SK-N-SH (cell line): ENCODE results near the gene CYBRD1. TPM values are rescaled to one million over a fixed set of nuclear protein-coding genes. Genes with fewer than 3 reads are reported as not detected.

Experiments used
- CTCF ChIA-PET: fragments of 300-600, 350-600 bp; formaldehyde crosslinking; extraction: SDS; loops from one replicate; lab custom pipeline; 2021; lab: Yijun Ruan, JAX
- POLR2A ChIA-PET: fragments of 350-600 bp; sonication (Branson Sonifier 250); formaldehyde crosslinking; extraction: SDS; loops from one replicate; lab custom pipeline; 2020; ENCODE audit warnings: antibody characterized with exemption, inconsistent platforms; lab: Yijun Ruan, JAX
- DNase-seq: peaks from one replicate; pipeline ENCODE4 v3.0.0; 2012
- H2AFZ ChIP-seq: fragments of 200-600 bp; sonication (generic); 2 replicates; pipeline ENCODE4 v1.8.1; 2016; ENCODE audit warnings: antibody characterized with exemption, mild to moderate bottlenecking, low read depth
- H3F3A ChIP-seq: fragments of 200-600 bp; sonication (generic); replicated peaks from 2 replicates; pipeline ENCODE3; 2016; ENCODE audit warnings: antibody characterized with exemption, mild to moderate bottlenecking; ENCODE audit not compliant: insufficient read depth
- H3K27ac ChIP-seq, 2 experiments: fragments of 200-500 bp in 1 of 2; fragments of 200-600 bp in 1 of 2; sonication (Bioruptor generic) in 1 of 2; sonication (generic), shearing (Covaris generic) in 1 of 2; 2 replicates each; pipeline versions ENCODE4 v1.5.1 to v1.6.1; 2014 to 2016; ENCODE audit warnings: low read depth in 2 of 2, inconsistent platforms in 1 of 2, low read length in 1 of 2, mild to moderate bottlenecking in 1 of 2, mixed read lengths in 1 of 2
- H3K27me3 ChIP-seq: fragments of 200-600 bp; sonication (generic), shearing (Covaris generic); 2 replicates; pipeline ENCODE4 v1.6.1; 2016; ENCODE audit warnings: mixed run types; ENCODE audit not compliant: insufficient read depth
- H3K36me3 ChIP-seq, 2 experiments: fragments of 200-500 bp in 1 of 2; fragments of 200-600 bp in 1 of 2; sonication (Bioruptor generic) in 1 of 2; sonication (generic) in 1 of 2; replicated peaks in 1 of 2; 2 replicates each; pipeline versions ENCODE3 to v1.5.1; 2014 to 2016; ENCODE audit warnings: low read length in 1 of 2, mild to moderate bottlenecking in 1 of 2; ENCODE audit not compliant: insufficient read depth in 2 of 2, control insufficient read depth in 1 of 2
- H3K4me1 ChIP-seq, 2 experiments: fragments of 200-500 bp in 1 of 2; fragments of 200-600 bp in 1 of 2; sonication (Bioruptor generic) in 1 of 2; sonication (generic), shearing (Covaris generic) in 1 of 2; 2 replicates each; pipeline versions ENCODE4 v1.5.1 to v1.6.1; 2014 to 2016; ENCODE audit warnings: low read depth in 1 of 2, low read length in 1 of 2, mixed run types in 1 of 2; ENCODE audit not compliant: insufficient read depth in 2 of 2, control insufficient read depth in 1 of 2
- H3K4me2 ChIP-seq: fragments of 200-600 bp; sonication (generic), shearing (Covaris generic); 2 replicates; pipeline ENCODE4 v1.6.1; 2017; ENCODE audit warnings: mixed run types
- H3K4me3 ChIP-seq, 2 experiments: fragments of 200-500 bp in 1 of 2; fragments of 200-600 bp in 1 of 2; sonication (Bioruptor generic) in 1 of 2; sonication (generic), shearing (Covaris generic) in 1 of 2; 2 replicates each; pipeline versions ENCODE4 v1.5.1 to v1.8.1; 2014 to 2016; ENCODE audit warnings: low read depth in 2 of 2, inconsistent platforms in 1 of 2, low read length in 1 of 2, mild to moderate bottlenecking in 1 of 2, mixed read lengths in 1 of 2, moderate library complexity in 1 of 2
- H3K79me2 ChIP-seq: fragments of 200-600 bp; sonication (generic); 2 replicates; pipeline ENCODE4 v1.8.1; 2017; ENCODE audit warnings: mild to moderate bottlenecking; ENCODE audit not compliant: insufficient read depth
- H3K9ac ChIP-seq: fragments of 200-600 bp; sonication (generic); 2 replicates; pipeline ENCODE4 v1.6.1; 2017; ENCODE audit warnings: mixed run types
- H3K9me2 ChIP-seq: fragments of 200-600 bp; sonication (generic); 2 replicates; pipeline ENCODE4 v1.6.1; 2017; ENCODE audit warnings: mixed run types
- H3K9me3 ChIP-seq: fragments of 200-600 bp; sonication (generic); 2 replicates; pipeline ENCODE4 v1.6.1; 2017; ENCODE audit warnings: mixed run types, mild to moderate bottlenecking, moderate library complexity
- H4K20me1 ChIP-seq: fragments of 200-600 bp; sonication (generic); 2 replicates; pipeline ENCODE4 v1.6.1; 2017; ENCODE audit warnings: mild to moderate bottlenecking, mixed run types; ENCODE audit not compliant: insufficient read depth
- CHD2 ChIP-seq: fragments of 150-350 bp; IDR thresholded peaks from 2 replicates; pipeline ENCODE4 v1.6.1; 2018; ENCODE audit warnings: low read length; ENCODE audit not compliant: partially characterized antibody
- EP300 ChIP-seq, 2 experiments: IDR thresholded peaks; 2 replicates each; pipeline versions ENCODE4 v1.4.0 to v1.6.1; 2012; ENCODE audit warnings: borderline replicate concordance in 1 of 2, low read depth in 1 of 2, low read length in 1 of 2
- JUND ChIP-seq: IDR thresholded peaks from 2 replicates; pipeline ENCODE4 v1.4.0; 2012
- MAX ChIP-seq: IDR thresholded peaks from 2 replicates; pipeline ENCODE4 v1.4.0; 2012; ENCODE audit warnings: low read depth
- MEF2A ChIP-seq: IDR thresholded peaks from 2 replicates; pipeline ENCODE4 v1.4.0; 2012; ENCODE audit warnings: low read depth, borderline replicate concordance
- MXI1 ChIP-seq: IDR thresholded peaks from 2 replicates; pipeline ENCODE4 v1.6.1; 2012; ENCODE audit warnings: mild to moderate bottlenecking, low read depth, low read length, improper control_type of control experiment
- POLR2AphosphoS5 ChIP-seq: IDR thresholded peaks from 2 replicates; pipeline ENCODE4 v1.6.1; 2012; ENCODE audit warnings: low read depth, low read length
- RAD21 ChIP-seq: IDR thresholded peaks from 2 replicates; pipeline ENCODE4 v1.6.1; 2012; ENCODE audit warnings: mild to moderate bottlenecking, low read length
- RCOR1 ChIP-seq: fragments of 150-350 bp; IDR thresholded peaks from 2 replicates; pipeline ENCODE4 v1.6.1; 2017; ENCODE audit warnings: antibody characterized with exemption, low read length
- RFX5 ChIP-seq: IDR thresholded peaks from 2 replicates; pipeline ENCODE4 v1.6.1; 2012; ENCODE audit warnings: mild to moderate bottlenecking, improper control_type of control experiment, low read length
- RXRA ChIP-seq: IDR thresholded peaks from 2 replicates; pipeline ENCODE4 v1.4.0; 2012; ENCODE audit warnings: low read depth, mild to moderate bottlenecking, borderline replicate concordance
- SIN3A ChIP-seq: IDR thresholded peaks from 2 replicates; pipeline ENCODE4 v1.6.1; 2012; ENCODE audit warnings: low read depth, mild to moderate bottlenecking, low read length, moderate library complexity, borderline replicate concordance
- SMC3 ChIP-seq: IDR thresholded peaks from 2 replicates; pipeline ENCODE4 v1.6.1; 2012; ENCODE audit warnings: low read depth, low read length, improper control_type of control experiment
- TAF1 ChIP-seq: IDR thresholded peaks from 2 replicates; pipeline ENCODE4 v1.6.1; 2012; ENCODE audit warnings: low read depth, mild to moderate bottlenecking, low read length, moderate library complexity, borderline replicate concordance
- TCF12 ChIP-seq: IDR thresholded peaks from 2 replicates; pipeline ENCODE4 v1.4.0; 2012
- TEAD4 ChIP-seq: IDR thresholded peaks from 2 replicates; pipeline ENCODE4 v1.4.0; 2012; ENCODE audit warnings: mild to moderate bottlenecking, borderline replicate concordance; ENCODE audit not compliant: insufficient read depth
- WGBS: methylation state at CpG from one replicate; pipeline ENCODE4 v1.1.6; 2017; ENCODE audit warnings: low lambda C conversion rate; 5-methylcytosine and 5-hydroxymethylcytosine counted together
- polyA plus RNA-seq, 3 experiments: library from polyadenylated mRNA; depleted of rRNA; stranded (reverse); fragments of >200 nt; gene quantifications; 2 replicates each; pipeline ENCODE4 v1.2.3, GENCODE V29; 2012
- TF ChIP-seq, protein P1 (sequence below): fragments of 150-350 bp; IDR thresholded peaks from 2 replicates; pipeline ENCODE4 v1.6.1; 2016; ENCODE audit warnings: mild to moderate bottlenecking, low read depth, low read length
- TF ChIP-seq, protein P2 (sequence below): fragments of 150-350 bp; IDR thresholded peaks from 2 replicates; pipeline ENCODE4 v1.6.1; 2017; ENCODE audit warnings: antibody characterized with exemption, low read length, low read depth, borderline replicate concordance
- TF ChIP-seq, protein P3 (sequence below): IDR thresholded peaks from 2 replicates; pipeline ENCODE4 v1.4.0; 2012; ENCODE audit warnings: low read depth, borderline replicate concordance

The CYBRD1 gene
- polyA plus RNA-seq, 1 of the 3 experiments (the other 2 are of a cell fraction) = 21.1 TPM

DNA sequence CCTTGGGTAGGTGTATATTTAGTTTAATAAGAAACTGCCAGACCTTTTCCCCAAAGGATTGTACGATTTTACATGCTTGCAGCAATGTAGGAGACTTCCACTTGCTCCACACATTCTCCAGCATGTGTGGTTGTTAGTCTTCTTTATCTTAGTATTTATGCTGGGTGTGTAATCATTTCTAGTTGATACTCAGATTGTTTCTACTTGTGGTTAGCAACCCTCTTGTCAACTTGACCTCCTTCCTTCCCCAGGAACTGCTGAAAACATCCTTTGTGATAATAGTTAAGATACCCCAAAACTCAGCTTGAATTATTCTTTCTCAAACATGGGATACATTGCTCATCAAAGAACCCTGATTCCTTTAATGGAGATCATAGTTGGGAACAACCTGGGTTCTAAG lies 37.2 kb upstream of the CYBRD1 start:
- H3K4me2 ChIP-seq = no peak overlapping the region
- TF ChIP-seq RAD21 (no peak), MEF2A (no peak)
- no peak overlapping the region for H3K9ac ChIP-seq
- no peak overlapping the region for H2AFZ ChIP-seq
- no peak for DNase-seq
- no peak overlapping the region for H3K27ac ChIP-seq
- peaks cover 0 to 8% of the 10 kb centered on the region in 2 experiments; a peak in 2 of 4 replicates for H3K4me1 ChIP-seq
- CTCF ChIA-PET = no interaction called here
- H3K36me3 ChIP-seq = peaks cover 22 to 29% of the 10 kb centered on the region in 2 experiments
- H3F3A ChIP-seq = peaks cover 4% of the 10 kb centered on the region
- H3K9me2 ChIP-seq = no peaks in the 10 kb centered on the region
- no peaks in the 10 kb centered on the region for H3K27me3 ChIP-seq
- H4K20me1 ChIP-seq = no peaks in the 10 kb centered on the region
- no peak overlapping the region for H3K4me3 ChIP-seq
- no peaks in the 10 kb centered on the region for H3K9me3 ChIP-seq
- POLR2A ChIA-PET = no interaction called here
- WGBS = 90% methylated on average over 1 of the region's 1 CpG
- no peaks in the 10 kb centered on the region for H3K79me2 ChIP-seq

- Histone ChIP-seq H3K36me3 (peaks cover 13 to 14% of the 10 kb centered on the region in 2 experiments), H3K4me3 (no peak overlapping the region), H3K4me2 (no peak overlapping the region), H3K27me3 (no peaks in the 10 kb centered on the region), H2AFZ (no peak overlapping the region), H3K9ac (no peak overlapping the region), H3F3A (peaks cover 4% of the 10 kb centered on the region), H3K27ac (no peak overlapping the region), H4K20me1 (no peaks in the 10 kb centered on the region), H3K9me3 (no peaks in the 10 kb centered on the region), H3K4me1 (peaks cover 0 to 8% of the 10 kb centered on the region in 2 experiments; a peak in 1 of 4 replicates), H3K79me2 (no peaks in the 10 kb centered on the region), H3K9me2 (no peaks in the 10 kb centered on the region)
- POLR2A ChIA-PET = no interaction called here
- DNase-seq = no peak
- TF ChIP-seq RCOR1 (no peak), TAF1 (no peak), RFX5 (no peak), SMC3 (no peak), SIN3A (no peak), TCF12 (no peak), MAX (no peak), POLR2AphosphoS5 (no peak), TEAD4 (no peak), JUND (no peak), CHD2 (no peak), MEF2A (no peak), MXI1 (no peak), EP300 (IDR thresholded peaks at IDR 0.05; ENCODE audit: borderline replicate concordance in 1 of 2, low read depth in 1 of 2, low read length in 1 of 2) (no peak), RXRA (no peak)
- TF ChIP-seq, protein P1, sequence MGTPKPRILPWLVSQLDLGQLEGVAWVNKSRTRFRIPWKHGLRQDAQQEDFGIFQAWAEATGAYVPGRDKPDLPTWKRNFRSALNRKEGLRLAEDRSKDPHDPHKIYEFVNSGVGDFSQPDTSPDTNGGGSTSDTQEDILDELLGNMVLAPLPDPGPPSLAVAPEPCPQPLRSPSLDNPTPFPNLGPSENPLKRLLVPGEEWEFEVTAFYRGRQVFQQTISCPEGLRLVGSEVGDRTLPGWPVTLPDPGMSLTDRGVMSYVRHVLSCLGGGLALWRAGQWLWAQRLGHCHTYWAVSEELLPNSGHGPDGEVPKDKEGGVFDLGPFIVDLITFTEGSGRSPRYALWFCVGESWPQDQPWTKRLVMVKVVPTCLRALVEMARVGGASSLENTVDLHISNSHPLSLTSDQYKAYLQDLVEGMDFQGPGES = no peak
- TF ChIP-seq, protein P2, sequence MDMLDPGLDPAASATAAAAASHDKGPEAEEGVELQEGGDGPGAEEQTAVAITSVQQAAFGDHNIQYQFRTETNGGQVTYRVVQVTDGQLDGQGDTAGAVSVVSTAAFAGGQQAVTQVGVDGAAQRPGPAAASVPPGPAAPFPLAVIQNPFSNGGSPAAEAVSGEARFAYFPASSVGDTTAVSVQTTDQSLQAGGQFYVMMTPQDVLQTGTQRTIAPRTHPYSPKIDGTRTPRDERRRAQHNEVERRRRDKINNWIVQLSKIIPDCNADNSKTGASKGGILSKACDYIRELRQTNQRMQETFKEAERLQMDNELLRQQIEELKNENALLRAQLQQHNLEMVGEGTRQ = no peak
- TF ChIP-seq, protein P3, sequence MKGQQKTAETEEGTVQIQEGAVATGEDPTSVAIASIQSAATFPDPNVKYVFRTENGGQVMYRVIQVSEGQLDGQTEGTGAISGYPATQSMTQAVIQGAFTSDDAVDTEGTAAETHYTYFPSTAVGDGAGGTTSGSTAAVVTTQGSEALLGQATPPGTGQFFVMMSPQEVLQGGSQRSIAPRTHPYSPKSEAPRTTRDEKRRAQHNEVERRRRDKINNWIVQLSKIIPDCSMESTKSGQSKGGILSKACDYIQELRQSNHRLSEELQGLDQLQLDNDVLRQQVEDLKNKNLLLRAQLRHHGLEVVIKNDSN = no peak
- WGBS = 99% methylated on average over 6 of the region's 6 CpGs
- CTCF ChIA-PET = no interaction called here
These were observed 35.1 kb upstream of the CYBRD1 start for GRCh38 chr2:171487201-171487600.
